Prostate gland (tissue), 2 donors: ENCODE results near the gene SECTM1. TPM values are rescaled to one million over a fixed set of nuclear protein-coding genes. Genes with fewer than 3 reads are reported as not detected.

Experiments
- DNase-seq: peaks from one replicate; pipeline ENCODE4 v3.0.0-alpha.2; 2019; ENCODE audit warnings: low spot score
- H3K27ac ChIP-seq, 2 donors: fragments of 200-600 bp; sonication (generic); 2 replicates each; pipeline ENCODE4 v1.5.1; 2017 to 2019
- H3K27me3 ChIP-seq: fragments of 200-600 bp; sonication (generic); replicated peaks from 2 replicates; pipeline ENCODE4 v1.5.1; 2019; ENCODE audit not compliant: insufficient read depth
- H3K36me3 ChIP-seq, 2 donors: fragments of 200-600 bp; sonication (generic); 1 replicate in 1 of 2; 2 replicates in 1 of 2; pipeline versions ENCODE4 v1.5.1 to v1.8.1; 2017 to 2019
- H3K4me1 ChIP-seq: fragments of 200-600 bp; sonication (generic); replicated peaks from 2 replicates; pipeline ENCODE4 v1.5.1; 2019
- H3K4me3 ChIP-seq, 2 donors: fragments of 200-600 bp; sonication (generic); 2 replicates each; pipeline ENCODE4 v1.5.1; 2017 to 2019
- H3K9me3 ChIP-seq: fragments of 200-600 bp; sonication (generic); 2 replicates; pipeline ENCODE4 v1.5.1; 2017
- CTCF ChIP-seq, 4 experiments: fragments of 200-600 bp in 2 of 4; fragments of 450-650 bp in 2 of 4; sonication (generic) in 2 of 4; IDR thresholded peaks; 1 replicate in 3 of 4; 2 replicates in 1 of 4; pipeline ENCODE4 v1.5.1; 2016 to 2019; ENCODE audit warnings: antibody characterized with exemption in 4 of 4, mild to moderate bottlenecking in 2 of 4, moderate library complexity in 2 of 4
- POLR2A ChIP-seq: fragments of 450-650 bp; IDR thresholded peaks from one replicate; pipeline ENCODE4 v1.6.1; 2016; ENCODE audit warnings: antibody characterized with exemption, mild to moderate bottlenecking
- POLR2AphosphoS5 ChIP-seq: sonication (generic); formaldehyde crosslinking; IDR thresholded peaks from one replicate; pipeline ENCODE4 v1.6.1; 2017; ENCODE audit warnings: antibody characterized with exemption
- WGBS: methylation state at CpG from one replicate; pipeline ENCODE4 v1.1.5; 2018; 5-methylcytosine and 5-hydroxymethylcytosine counted together
- intact Hi-C: fragments of 100-400 bp; cut with DNase I; formaldehyde crosslinking; loops from one replicate; pipeline ENCODE4 v1.14.2; 2022
- total RNA-seq, 2 donors: library from RNA; depleted of rRNA; stranded (reverse); fragments of >200 nt; gene quantifications; one replicate each; pipeline ENCODE4 v1.1.0, GENCODE V29; 2016

The SECTM1 gene
- total RNA-seq, 2 donors from 2014 or later = 9.0 to 12.5 TPM

GRCh38 chr17:82357394-82357793 lies 23.8 kb upstream of the SECTM1 start:
- Histone ChIP-seq H3K27ac (no peak overlapping the region), H3K4me1 (no peaks in the 10 kb centered on the region), H3K4me3 (no peak overlapping the region), H3K27me3 (no peaks in the 10 kb centered on the region), H3K9me3 (no peaks in the 10 kb centered on the region), H3K36me3 (no peaks in the 10 kb centered on the region)
- TF ChIP-seq POLR2AphosphoS5 (no peak), CTCF (IDR thresholded peaks at IDR 0.05) (no peak), POLR2A (no peak)
- intact Hi-C loops = loop anchor here (10.0 kb wide), 1 partner anchor 417 kb away; no protein-coding TSS in a partner anchor
- WGBS = 71% methylated on average over 2 of the region's 2 CpGs
- no peak for DNase-seq

GRCh38 chr17:82356845-82357355 lies 23.3 kb upstream of the SECTM1 start:
- intact Hi-C loops = loop anchor here (10.0 kb wide), 1 partner anchor 418 kb away; no protein-coding TSS in a partner anchor
- WGBS = 69% methylated on average over 19 of the region's 20 CpGs
- no peak for DNase-seq
- Histone ChIP-seq H3K4me3 (no peak overlapping the region), H3K9me3 (no peaks in the 10 kb centered on the region), H3K27me3 (no peaks in the 10 kb centered on the region), H3K36me3 (no peaks in the 10 kb centered on the region), H3K4me1 (no peaks in the 10 kb centered on the region), H3K27ac (no peak overlapping the region)
- no peak for TF ChIP-seq POLR2A
- TF ChIP-seq POLR2AphosphoS5 = no peak
- TF ChIP-seq CTCF (IDR thresholded peaks at IDR 0.05) = no peak

- H3K27me3 ChIP-seq = no peaks in the 10 kb centered on the region
- no peaks in the 10 kb centered on the region for H3K36me3 ChIP-seq
- no peak overlapping the region for H3K4me3 ChIP-seq
- DNase-seq = peak; percentile 92
- H3K27ac ChIP-seq = peak overlapping the region; percentile 26 to 50
- intact Hi-C loops = loop anchor here (10.0 kb wide), 1 partner anchor 419 kb away; no protein-coding TSS in a partner anchor
- WGBS = 42% methylated on average over 11 of the region's 11 CpGs
- H3K4me1 ChIP-seq = no peaks in the 10 kb centered on the region
- no peaks in the 10 kb centered on the region for H3K9me3 ChIP-seq
- TF ChIP-seq POLR2AphosphoS5 = peak; percentile 86
- no peak for TF ChIP-seq POLR2A
- no peak for TF ChIP-seq CTCF (IDR thresholded peaks at IDR 0.05)
Measured at GRCh38 chr17:82355770-82356427, 22.3 kb upstream of the SECTM1 start.

- Histone ChIP-seq H3K36me3 (no peaks in the 10 kb centered on the region), H3K4me1 (no peaks in the 10 kb centered on the region), H3K4me3 (no peak overlapping the region), H3K27me3 (no peaks in the 10 kb centered on the region), H3K27ac (no peak overlapping the region), H3K9me3 (no peaks in the 10 kb centered on the region)
- 90% methylated on average over 7 of the region's 7 CpGs for WGBS
- intact Hi-C loops = loop anchor here (5.0 to 10.0 kb wide), 2 partner anchors 197 to 420 kb away; no protein-coding TSS in a partner anchor
- DNase-seq = no peak
- TF ChIP-seq POLR2A = no peak
- no peak for TF ChIP-seq CTCF (IDR thresholded peaks at IDR 0.05)
- TF ChIP-seq POLR2AphosphoS5 = no peak
Measured at GRCh38 chr17:82354804-82355308, 21.3 kb upstream of the SECTM1 start.
